Mammary epithelial cell (primary cell): Measurements from ENCODE around the gene SBDS.

ENCODE experiments used
- CTCF ChIP-seq, 2 donors: IDR thresholded peaks in 1 of 2; conservative IDR thresholded peaks in 1 of 2; 2 replicates each; pipeline ENCODE4 v1.5.1; 2011 to 2012; ENCODE audit warnings: inconsistent platforms in 2 of 2, low read length in 2 of 2, mild to moderate bottlenecking in 2 of 2, control low read depth in 1 of 2, low read depth in 1 of 2; ENCODE audit not compliant: insufficient read depth in 1 of 2; ENCODE audit errors: extremely low read depth in 1 of 2
- EZH2 ChIP-seq: IDR thresholded peaks from 2 replicates; pipeline ENCODE4 v1.6.1; 2012; ENCODE audit warnings: low read length, inconsistent platforms, borderline replicate concordance

GRCh38 chr7:66958538-66959350 lies 36.6 kb downstream of the SBDS start:
- no peak for TF ChIP-seq EZH2
- no peak for TF ChIP-seq CTCF (conservative IDR thresholded peaks at IDR 0.05 in 1 of 2, IDR thresholded peaks at IDR 0.05 in 1 of 2; ENCODE audit: extremely low read depth in 1 of 2, insufficient read depth in 1 of 2, low read depth in 1 of 2, low read length in 2 of 2)
